Chondrocyte (in vitro differentiated cells): ENCODE data around the gene RTN1. TPM values are rescaled to one million over a fixed set of nuclear protein-coding genes. Genes with fewer than 3 reads are reported as not detected.

Experiments used
- DNase-seq: peaks from one replicate; pipeline ENCODE4 v3.0.0; 2021; ENCODE audit warnings: mixed read lengths, low spot score
- H3K27ac Mint-ChIP-seq: one replicate; pipeline ENCODE4 v1.8.0; 2021; ENCODE audit warnings: mild to moderate bottlenecking, moderate library complexity, mixed read lengths; ENCODE audit not compliant: unreplicated experiment
- H3K27me3 Mint-ChIP-seq: 2 replicates; pipeline ENCODE4 v1.8.0; 2021; ENCODE audit warnings: low read depth, mixed read lengths
- H3K36me3 Mint-ChIP-seq: 2 replicates; pipeline ENCODE4 v1.8.0; 2021; ENCODE audit warnings: low read depth, mixed read lengths
- H3K4me1 Mint-ChIP-seq: 2 replicates; pipeline ENCODE4 v1.8.0; 2021; ENCODE audit warnings: low read depth, mild to moderate bottlenecking, mixed read lengths
- H3K4me3 Mint-ChIP-seq: one replicate; pipeline ENCODE4 v1.8.0; 2021; ENCODE audit warnings: mild to moderate bottlenecking, moderate library complexity, mixed read lengths; ENCODE audit not compliant: unreplicated experiment
- H3K9me3 Mint-ChIP-seq: 2 replicates; pipeline ENCODE4 v1.8.0; 2021; ENCODE audit warnings: low read depth, mixed read lengths
- total RNA-seq: library from RNA; stranded (reverse); gene quantifications from 3 replicates; pipeline ENCODE4 v1.2.1, GENCODE V29; 2021
- TF ChIP-seq, protein P1 (sequence below): fragments of 200-600 bp; sonication (generic); IDR thresholded peaks from 2 replicates; pipeline ENCODE4 v1.5.0; 2021; ENCODE audit warnings: antibody characterized with exemption, mild to moderate bottlenecking, moderate library complexity

Gene RTN1
- total RNA-seq, 1 donor from 2014 or later: 0.32 TPM

DNA sequence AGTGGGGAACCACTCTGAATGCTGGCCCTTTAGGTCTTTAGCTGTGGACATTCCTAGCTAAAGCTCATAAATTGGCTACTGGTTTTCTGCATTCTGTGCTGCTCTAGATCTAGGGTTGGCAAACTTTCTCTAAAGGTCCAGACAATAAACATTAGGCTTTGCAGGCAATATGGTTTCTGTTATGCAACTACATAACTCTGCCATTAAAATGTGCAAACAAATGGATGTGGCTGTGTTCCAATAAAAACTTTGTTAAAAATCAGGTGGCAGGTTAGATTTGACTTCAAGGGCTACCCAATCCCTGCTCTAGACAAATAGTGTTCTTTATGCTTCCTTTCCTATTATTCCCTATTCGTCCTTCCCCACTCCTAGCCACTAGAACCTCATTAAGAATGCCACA, 42.6 kb upstream of the RTN1 start:
- H3K9me3 Mint-ChIP-seq: no peaks in the 10 kb centered on the region
- H3K4me1 Mint-ChIP-seq: no peaks in the 10 kb centered on the region
- peaks cover 37% of the 10 kb centered on the region for H3K27me3 Mint-ChIP-seq
- no peak overlapping the region for H3K4me3 Mint-ChIP-seq
- no peak overlapping the region for H3K27ac Mint-ChIP-seq
- TF ChIP-seq, protein P1, sequence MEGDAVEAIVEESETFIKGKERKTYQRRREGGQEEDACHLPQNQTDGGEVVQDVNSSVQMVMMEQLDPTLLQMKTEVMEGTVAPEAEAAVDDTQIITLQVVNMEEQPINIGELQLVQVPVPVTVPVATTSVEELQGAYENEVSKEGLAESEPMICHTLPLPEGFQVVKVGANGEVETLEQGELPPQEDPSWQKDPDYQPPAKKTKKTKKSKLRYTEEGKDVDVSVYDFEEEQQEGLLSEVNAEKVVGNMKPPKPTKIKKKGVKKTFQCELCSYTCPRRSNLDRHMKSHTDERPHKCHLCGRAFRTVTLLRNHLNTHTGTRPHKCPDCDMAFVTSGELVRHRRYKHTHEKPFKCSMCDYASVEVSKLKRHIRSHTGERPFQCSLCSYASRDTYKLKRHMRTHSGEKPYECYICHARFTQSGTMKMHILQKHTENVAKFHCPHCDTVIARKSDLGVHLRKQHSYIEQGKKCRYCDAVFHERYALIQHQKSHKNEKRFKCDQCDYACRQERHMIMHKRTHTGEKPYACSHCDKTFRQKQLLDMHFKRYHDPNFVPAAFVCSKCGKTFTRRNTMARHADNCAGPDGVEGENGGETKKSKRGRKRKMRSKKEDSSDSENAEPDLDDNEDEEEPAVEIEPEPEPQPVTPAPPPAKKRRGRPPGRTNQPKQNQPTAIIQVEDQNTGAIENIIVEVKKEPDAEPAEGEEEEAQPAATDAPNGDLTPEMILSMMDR: no peak
- no peak for DNase-seq
- no peaks in the 10 kb centered on the region for H3K36me3 Mint-ChIP-seq

DNA sequence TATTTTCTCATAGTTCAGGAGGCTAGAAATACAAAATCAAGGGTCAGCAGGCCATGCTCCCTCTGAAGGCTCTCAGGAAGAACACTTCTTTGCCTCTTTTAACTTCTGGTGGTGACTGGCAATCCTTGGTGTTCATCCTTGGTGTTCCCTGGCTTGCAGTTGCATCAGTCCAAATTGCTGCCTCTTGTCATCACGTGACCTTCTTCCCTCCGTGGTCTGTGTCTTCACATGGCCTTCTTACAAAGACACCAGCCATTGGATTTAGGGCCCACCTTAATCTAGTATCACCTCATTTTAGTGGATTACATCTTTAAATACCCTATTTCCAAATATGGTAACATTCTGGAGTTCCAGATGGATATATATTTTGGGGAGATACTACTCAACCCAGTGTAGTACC, 41.9 kb upstream of the RTN1 start:
- no peaks in the 10 kb centered on the region for H3K36me3 Mint-ChIP-seq
- TF ChIP-seq, protein P1: no peak
- no peak overlapping the region for H3K4me3 Mint-ChIP-seq
- peaks cover 37% of the 10 kb centered on the region for H3K27me3 Mint-ChIP-seq
- H3K9me3 Mint-ChIP-seq: no peaks in the 10 kb centered on the region
- no peak for DNase-seq
- H3K27ac Mint-ChIP-seq: no peak overlapping the region
- H3K4me1 Mint-ChIP-seq: no peaks in the 10 kb centered on the region

DNA sequence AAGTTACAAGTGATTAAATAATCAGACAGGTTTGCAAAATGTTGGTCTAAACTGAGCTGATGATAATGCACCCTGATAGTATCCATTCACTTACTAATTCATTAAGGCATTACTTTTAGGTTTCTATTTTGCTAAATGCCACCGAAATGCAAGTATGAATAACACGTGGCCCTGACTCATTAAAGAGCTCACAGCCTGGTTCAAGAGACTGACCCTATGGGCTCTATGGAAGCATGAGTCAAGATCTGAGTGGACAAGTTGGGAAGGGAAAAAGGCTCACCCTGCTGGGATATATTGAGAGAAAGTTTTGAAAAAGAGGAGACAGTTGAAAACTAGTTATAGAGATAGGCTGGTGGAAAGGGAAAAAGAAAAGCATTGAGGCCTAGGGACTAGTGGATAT, 34.6 kb upstream of the RTN1 start:
- Mint-ChIP-seq H3K27me3 (peaks cover 17% of the 10 kb centered on the region), H3K9me3 (peaks cover 2% of the 10 kb centered on the region), H3K4me3 (no peak overlapping the region), H3K27ac (no peak overlapping the region), H3K36me3 (no peaks in the 10 kb centered on the region), H3K4me1 (no peaks in the 10 kb centered on the region)
- DNase-seq: no peak
- TF ChIP-seq, protein P1: no peak

DNA sequence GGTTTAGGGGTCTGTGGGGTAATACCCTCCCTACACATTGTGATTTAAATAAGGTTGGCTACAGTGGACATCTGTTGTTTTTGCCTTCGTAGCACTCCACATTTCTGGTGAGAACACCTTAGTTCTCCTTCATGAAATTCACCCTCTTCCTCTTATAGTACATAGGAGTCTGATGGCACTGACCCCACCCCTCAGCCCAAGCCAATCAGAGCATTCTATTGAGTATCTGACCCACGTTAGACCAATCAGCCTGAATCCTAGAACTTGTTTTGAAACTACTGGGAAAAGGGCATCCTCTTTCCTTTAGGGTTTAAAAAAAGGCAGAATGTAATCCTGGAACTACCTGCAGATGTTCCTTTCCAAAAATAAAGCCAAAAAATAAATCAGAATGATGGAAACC, 33.6 kb upstream of the RTN1 start:
- Mint-ChIP-seq H3K36me3 (no peaks in the 10 kb centered on the region), H3K9me3 (peaks cover 2% of the 10 kb centered on the region), H3K27ac (no peak overlapping the region), H3K27me3 (peaks cover 14% of the 10 kb centered on the region), H3K4me3 (no peak overlapping the region), H3K4me1 (no peaks in the 10 kb centered on the region)
- TF ChIP-seq, protein P1: no peak
- no peak for DNase-seq

DNA sequence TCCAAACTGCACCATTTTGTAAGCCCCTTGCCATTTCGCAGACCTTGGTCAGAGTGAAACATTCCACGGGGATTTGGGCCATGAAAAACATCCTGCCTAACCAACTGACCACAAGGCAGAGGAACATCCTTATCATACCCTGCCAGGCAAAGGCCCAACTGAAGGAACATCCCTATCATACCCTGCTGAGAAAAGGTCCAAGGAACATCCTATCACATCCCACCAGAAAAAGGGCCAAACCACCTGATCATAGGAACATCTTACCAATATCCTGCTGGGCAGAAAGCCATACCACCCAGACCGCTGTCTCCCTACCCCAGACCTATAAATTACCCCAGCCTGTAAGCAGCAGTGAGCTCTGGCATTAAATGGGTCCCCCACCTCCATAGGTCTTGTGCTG, 30.0 kb upstream of the RTN1 start:
- Mint-ChIP-seq H3K36me3 (no peaks in the 10 kb centered on the region), H3K9me3 (peaks cover 2% of the 10 kb centered on the region), H3K27me3 (peaks cover 27% of the 10 kb centered on the region), H3K4me3 (no peak overlapping the region), H3K27ac (no peak overlapping the region), H3K4me1 (no peaks in the 10 kb centered on the region)
- TF ChIP-seq, protein P1: no peak
- DNase-seq: no peak
